Astrocyte (in vitro differentiated cells and primary cell): ENCODE measurements around the gene ADD3. TPM values are rescaled to one million over a fixed set of nuclear protein-coding genes. Genes with fewer than 3 reads are reported as not detected.
"Not testable (repeated sequence)": the region's sequence is repeated elsewhere in the genome, so short reads cannot be mapped to it uniquely, and the experiment has no call there.

Experiments used
- DNase-seq: peaks from one replicate; pipeline ENCODE4 v3.0.0-alpha.2; 2010; ENCODE audit warnings: low read depth
- FAIRE-seq: peaks from 2 replicates; lab custom pipeline; 2011; peaks lifted over from hg19 to GRCh38; lab: Jason Lieb, UNC
- H2AFZ ChIP-seq: 2 replicates; pipeline ENCODE4 v1.6.0; 2012; ENCODE audit warnings: low read depth, low read length, inconsistent platforms
- H3K27ac ChIP-seq: 2 replicates; pipeline ENCODE4 v1.5.1; 2011; ENCODE audit warnings: low read depth, low read length, inconsistent platforms
- H3K27me3 ChIP-seq: 2 replicates; pipeline ENCODE4 v1.6.0; 2011; ENCODE audit warnings: low read length, inconsistent platforms; ENCODE audit not compliant: insufficient read depth
- H3K36me3 ChIP-seq: 2 replicates; pipeline ENCODE4 v1.5.1; 2011; ENCODE audit warnings: low read length, inconsistent platforms; ENCODE audit not compliant: insufficient read depth
- H3K4me1 ChIP-seq: 2 replicates; pipeline ENCODE4 v1.5.1; 2011; ENCODE audit warnings: low read length, inconsistent platforms; ENCODE audit not compliant: insufficient read depth
- H3K4me2 ChIP-seq: 2 replicates; pipeline ENCODE4 v1.6.0; 2012; ENCODE audit warnings: low read length, inconsistent platforms
- H3K4me3 ChIP-seq: 2 replicates; pipeline ENCODE4 v1.5.1; 2011; ENCODE audit warnings: low read depth, mild to moderate bottlenecking, low read length, inconsistent platforms; ENCODE audit not compliant: insufficient read depth
- H3K79me2 ChIP-seq: 2 replicates; pipeline ENCODE4 v1.6.0; 2012; ENCODE audit warnings: mild to moderate bottlenecking, low read length, inconsistent platforms; ENCODE audit not compliant: insufficient read depth
- H3K9ac ChIP-seq: 2 replicates; pipeline ENCODE4 v1.6.0; 2012; ENCODE audit warnings: mild to moderate bottlenecking, low read length, inconsistent platforms
- H3K9me3 ChIP-seq: 2 replicates; pipeline ENCODE4 v1.5.1; 2012; ENCODE audit warnings: low read depth, mild to moderate bottlenecking, low read length, inconsistent platforms; ENCODE audit not compliant: insufficient read depth
- H4K20me1 ChIP-seq: 2 replicates; pipeline ENCODE4 v1.6.0; 2012; ENCODE audit warnings: low read length, inconsistent platforms; ENCODE audit not compliant: insufficient read depth
- H3K27ac Mint-ChIP-seq: one replicate; pipeline ENCODE4 v1.8.0; 2021; ENCODE audit warnings: mild to moderate bottlenecking, mixed read lengths; ENCODE audit not compliant: unreplicated experiment
- H3K27me3 Mint-ChIP-seq: one replicate; pipeline ENCODE4 v1.8.0; 2021; ENCODE audit warnings: low read depth, mixed read lengths; ENCODE audit not compliant: unreplicated experiment
- H3K36me3 Mint-ChIP-seq: one replicate; pipeline ENCODE4 v1.8.0; 2021; ENCODE audit warnings: low read depth, mixed read lengths; ENCODE audit not compliant: unreplicated experiment
- H3K4me1 Mint-ChIP-seq: one replicate; pipeline ENCODE4 v1.8.0; 2021; ENCODE audit warnings: low read depth, mixed read lengths; ENCODE audit not compliant: unreplicated experiment
- H3K4me3 Mint-ChIP-seq: one replicate; pipeline ENCODE4 v1.8.0; 2021; ENCODE audit warnings: mild to moderate bottlenecking, moderate library complexity, mixed read lengths; ENCODE audit not compliant: unreplicated experiment
- H3K9me3 Mint-ChIP-seq: one replicate; pipeline ENCODE4 v1.8.0; 2021; ENCODE audit warnings: mild to moderate bottlenecking, mixed read lengths; ENCODE audit not compliant: unreplicated experiment
- CTCF ChIP-seq: IDR thresholded peaks from 2 replicates; pipeline ENCODE4 v1.5.1; 2011; ENCODE audit warnings: low read depth, mild to moderate bottlenecking, inconsistent platforms, low read length, moderate library complexity; ENCODE audit not compliant: insufficient read depth
- EZH2 ChIP-seq: IDR thresholded peaks from 2 replicates; pipeline ENCODE4 v1.6.1; 2012; ENCODE audit warnings: mild to moderate bottlenecking, low read length, inconsistent platforms; ENCODE audit not compliant: insufficient read depth
- total RNA-seq: library from RNA; stranded (reverse); gene quantifications from 2 replicates; pipeline ENCODE4 v1.2.1, GENCODE V29; 2021

Gene ADD3
- total RNA-seq, 1 donor from 2014 or later: 127 TPM

- no peak overlapping the region for H2AFZ ChIP-seq
- no peak overlapping the region for H3K9ac ChIP-seq
- peaks cover 20% of the 10 kb centered on the region for H3K9me3 Mint-ChIP-seq
- peaks cover 25% of the 10 kb centered on the region for H3K36me3 Mint-ChIP-seq
- no peaks in the 10 kb centered on the region for H3K4me1 ChIP-seq
- TF ChIP-seq EZH2: no peak
- H3K27ac ChIP-seq: no peak overlapping the region
- no peak for DNase-seq
- H3K27me3 Mint-ChIP-seq: no peaks in the 10 kb centered on the region
- no peaks in the 10 kb centered on the region for H3K36me3 ChIP-seq
- H3K9me3 ChIP-seq: peaks cover 7% of the 10 kb centered on the region
- FAIRE-seq: no peak
- H3K27ac Mint-ChIP-seq: no peak overlapping the region
- peaks cover 23% of the 10 kb centered on the region for H3K4me1 Mint-ChIP-seq
- no peak overlapping the region for H3K4me3 Mint-ChIP-seq
- no peak overlapping the region for H3K4me2 ChIP-seq
- H3K79me2 ChIP-seq: peaks cover 61% of the 10 kb centered on the region
- H3K27me3 ChIP-seq: no peaks in the 10 kb centered on the region
- H3K4me3 ChIP-seq: no peak overlapping the region
- H4K20me1 ChIP-seq: peaks cover 9% of the 10 kb centered on the region
Measured at GRCh38 chr10:110048781-110049180, 41.0 kb downstream of the ADD3 start.

- peaks cover 56% of the 10 kb centered on the region for H3K79me2 ChIP-seq
- not testable (repeated sequence) for H3K4me3 Mint-ChIP-seq, H3K27me3 Mint-ChIP-seq, FAIRE-seq, H3K36me3 ChIP-seq, H2AFZ ChIP-seq, H4K20me1 ChIP-seq, DNase-seq, H3K4me3 ChIP-seq, H3K27ac Mint-ChIP-seq, H3K27ac ChIP-seq, H3K9ac ChIP-seq, H3K4me1 ChIP-seq, H3K9me3 ChIP-seq, H3K27me3 ChIP-seq, H3K4me2 ChIP-seq
- H3K36me3 Mint-ChIP-seq: peaks cover 22% of the 10 kb centered on the region
- peaks cover 20% of the 10 kb centered on the region for H3K9me3 Mint-ChIP-seq
- peaks cover 20% of the 10 kb centered on the region for H3K4me1 Mint-ChIP-seq
Measured at GRCh38 chr10:110049889-110050591, 42.3 kb downstream of the ADD3 start.

DNA sequence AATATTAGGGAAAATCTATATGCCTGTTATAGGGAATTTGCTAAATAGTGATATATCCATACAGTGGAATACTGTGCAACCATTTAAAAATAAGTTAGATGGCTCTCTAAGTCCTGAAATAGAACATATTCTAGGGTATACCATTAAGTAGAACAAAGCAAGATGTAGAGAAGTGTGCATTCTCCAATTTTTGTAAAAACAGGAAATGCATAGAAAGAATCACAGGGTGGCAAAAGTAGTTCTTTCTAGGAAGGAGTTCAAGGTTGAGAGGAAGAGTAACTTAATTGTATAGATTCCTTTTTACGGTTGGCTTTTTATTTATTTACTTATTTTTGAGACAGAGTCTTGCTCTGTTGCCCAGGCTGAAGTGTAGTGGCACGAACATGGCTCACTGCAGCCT is 43.7 kb downstream of the ADD3 start:
- H3K79me2 ChIP-seq: peaks cover 50% of the 10 kb centered on the region
- H3K27ac ChIP-seq: no peak overlapping the region
- peaks cover 7% of the 10 kb centered on the region for H3K9me3 ChIP-seq
- no peak for DNase-seq
- Mint-ChIP-seq H3K27me3 (no peaks in the 10 kb centered on the region), H3K27ac (no peak overlapping the region), H3K9me3 (peaks cover 20% of the 10 kb centered on the region), H3K36me3 (peaks cover 22% of the 10 kb centered on the region), H3K4me1 (peaks cover 29% of the 10 kb centered on the region), H3K4me3 (no peak overlapping the region)
- H3K4me2 ChIP-seq: no peak overlapping the region
- no peak overlapping the region for H3K4me3 ChIP-seq
- no peak for TF ChIP-seq EZH2
- no peak for TF ChIP-seq CTCF
- H3K4me1 ChIP-seq: peaks cover 6% of the 10 kb centered on the region
- no peaks in the 10 kb centered on the region for H3K36me3 ChIP-seq
- FAIRE-seq: no peak
- no peaks in the 10 kb centered on the region for H3K27me3 ChIP-seq
- no peak overlapping the region for H3K9ac ChIP-seq
- peaks cover 11% of the 10 kb centered on the region for H4K20me1 ChIP-seq
- H2AFZ ChIP-seq: no peak overlapping the region
